HG02870 (cell line): Measurements from ENCODE around the gene TM9SF1.

Experiments
- ATAC-seq: cut with Tn5 transposase; IDR thresholded peaks from one replicate; pipeline ENCODE4 v1.9.1; 2021; ENCODE audit warnings: mild to moderate bottlenecking, moderate library complexity; ENCODE audit not compliant: unreplicated experiment

The TM9SF1 gene

DNA sequence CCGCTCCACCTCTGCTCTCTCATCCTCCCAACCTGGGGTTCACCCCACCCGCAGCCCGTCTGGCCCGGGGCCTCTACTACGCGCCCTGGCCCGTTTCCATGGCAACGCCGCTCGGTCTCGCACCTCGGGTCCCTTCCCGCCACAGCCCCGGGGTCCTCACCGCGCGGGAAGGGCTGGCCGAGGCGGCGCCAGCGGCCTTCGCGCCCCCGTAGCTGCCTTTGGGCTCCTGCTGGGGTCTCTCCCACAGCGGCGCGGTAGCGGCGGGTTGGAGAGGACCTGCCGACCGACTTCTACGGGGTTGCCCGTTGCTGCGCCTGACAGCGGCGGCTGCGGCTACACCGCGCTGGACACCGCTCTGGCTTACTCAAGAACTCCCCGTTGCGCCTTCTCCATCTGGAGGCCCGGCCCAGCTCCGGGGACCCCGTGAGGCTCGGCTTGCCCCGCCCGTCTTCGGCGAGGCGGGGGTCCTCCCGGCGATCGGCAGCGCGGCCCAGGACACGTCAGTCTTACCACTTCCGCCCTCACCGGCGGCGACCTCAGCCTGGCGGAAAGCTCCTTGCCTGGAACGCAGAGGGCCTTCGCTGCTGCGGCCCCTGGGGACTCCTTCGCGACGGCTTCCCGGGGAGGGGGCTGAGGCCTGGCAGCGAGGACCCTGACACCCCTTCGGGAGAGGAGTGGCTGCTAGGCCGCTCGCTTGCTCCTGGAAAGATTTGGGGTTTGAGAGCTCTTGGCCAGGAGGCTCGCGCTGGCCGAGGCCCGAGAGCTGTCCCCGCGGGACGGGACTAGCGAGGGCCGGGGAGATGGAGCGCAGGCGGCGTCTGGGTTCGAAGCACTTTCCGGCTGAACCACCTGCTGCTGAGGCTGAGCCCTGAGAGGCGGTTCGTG, at the start of gene TM9SF1:
TM9SF1 (minus strand) TSS at position 256 of the 885 bp plus-strand sequence. CDS start 422 bp downstream, outside the sequence.
- peak; percentile 79 for ATAC-seq

GRCh38 chr14:24243336-24243836, 48.1 kb upstream of the TM9SF1 start:
- ATAC-seq, result no peak

DNA sequence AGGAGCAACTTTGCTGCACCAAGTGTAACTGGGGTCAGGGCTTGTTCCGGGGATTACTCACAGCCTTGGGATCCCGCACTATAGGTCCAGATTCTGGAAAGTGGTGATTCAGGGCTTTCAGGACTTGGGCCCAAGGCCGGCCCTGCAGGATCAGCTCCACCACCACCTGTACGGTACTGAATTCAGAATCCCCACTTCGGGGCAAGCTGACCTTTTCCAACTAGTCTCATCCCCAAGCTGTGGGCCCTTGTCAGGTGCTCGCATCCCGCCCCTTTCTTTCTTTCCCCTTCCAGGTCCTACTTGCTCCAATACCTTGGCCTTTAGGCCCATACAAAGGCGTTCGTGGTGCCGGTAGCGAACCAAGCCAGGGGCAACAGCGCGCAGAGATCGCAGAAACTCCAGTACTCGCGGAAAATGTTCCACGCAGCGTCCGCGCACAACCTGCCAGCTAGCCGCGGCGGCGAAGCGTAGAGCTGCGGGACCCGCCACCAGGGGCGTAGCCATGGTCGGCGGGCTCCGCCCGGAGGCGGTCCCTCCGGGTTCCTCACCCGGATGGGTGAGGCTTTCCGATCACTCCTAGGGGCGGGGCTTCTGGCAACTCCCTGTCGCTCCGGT, 46.7 kb upstream of the TM9SF1 start:
- ATAC-seq, result peak; percentile 73

GRCh38 chr14:24240110-24240918, 45.1 kb upstream of the TM9SF1 start:
- ATAC-seq, result no peak

DNA sequence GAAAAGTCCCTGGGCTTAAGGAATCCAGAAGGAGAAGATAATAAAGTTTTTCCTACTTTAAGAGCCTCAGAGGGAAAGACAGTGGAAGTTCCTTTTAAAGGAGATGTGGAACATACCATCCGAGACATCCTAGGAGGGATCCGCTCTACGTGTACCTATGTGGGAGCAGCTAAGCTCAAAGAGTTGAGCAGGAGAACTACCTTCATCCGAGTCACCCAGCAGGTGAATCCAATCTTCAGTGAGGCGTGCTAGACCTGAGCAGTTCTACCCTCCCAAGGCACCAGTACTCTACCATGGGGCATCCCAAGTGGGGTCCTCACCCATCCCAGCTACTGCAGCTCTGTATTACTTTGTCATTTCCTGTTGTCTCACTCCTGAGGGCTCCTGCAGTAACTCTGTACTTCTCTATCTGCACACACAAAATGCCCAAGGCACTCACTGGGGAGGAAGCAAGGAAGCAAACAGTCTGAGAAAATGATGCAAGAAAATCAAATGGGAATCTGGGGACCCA, 43.3 kb upstream of the TM9SF1 start:
- ATAC-seq, result no peak

DNA sequence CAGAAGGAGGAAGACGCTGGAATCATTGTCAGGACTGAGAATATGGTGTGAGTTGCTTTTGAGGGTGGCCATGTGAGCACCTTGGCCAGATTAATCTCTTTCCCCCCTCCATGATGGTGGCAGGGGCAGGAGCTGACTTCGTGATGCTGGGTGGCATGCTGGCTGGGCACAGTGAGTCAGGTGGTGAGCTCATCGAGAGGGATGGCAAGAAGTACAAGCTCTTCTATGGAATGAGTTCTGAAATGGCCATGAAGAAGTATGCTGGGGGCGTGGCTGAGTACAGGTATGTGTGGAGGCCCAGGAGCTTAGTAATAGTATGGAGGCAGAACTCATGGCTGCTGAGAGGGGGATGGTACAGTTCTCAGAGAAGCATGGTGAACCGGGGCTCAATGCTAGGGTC, 42.9 kb upstream of the TM9SF1 start:
- no peak for ATAC-seq

- ATAC-seq, result no peak
Observed at GRCh38 chr14:24237463-24237955, 42.3 kb upstream of the TM9SF1 start.

- ATAC-seq, result no peak
Observed at GRCh38 chr14:24236689-24237462, 41.6 kb upstream of the TM9SF1 start.

DNA sequence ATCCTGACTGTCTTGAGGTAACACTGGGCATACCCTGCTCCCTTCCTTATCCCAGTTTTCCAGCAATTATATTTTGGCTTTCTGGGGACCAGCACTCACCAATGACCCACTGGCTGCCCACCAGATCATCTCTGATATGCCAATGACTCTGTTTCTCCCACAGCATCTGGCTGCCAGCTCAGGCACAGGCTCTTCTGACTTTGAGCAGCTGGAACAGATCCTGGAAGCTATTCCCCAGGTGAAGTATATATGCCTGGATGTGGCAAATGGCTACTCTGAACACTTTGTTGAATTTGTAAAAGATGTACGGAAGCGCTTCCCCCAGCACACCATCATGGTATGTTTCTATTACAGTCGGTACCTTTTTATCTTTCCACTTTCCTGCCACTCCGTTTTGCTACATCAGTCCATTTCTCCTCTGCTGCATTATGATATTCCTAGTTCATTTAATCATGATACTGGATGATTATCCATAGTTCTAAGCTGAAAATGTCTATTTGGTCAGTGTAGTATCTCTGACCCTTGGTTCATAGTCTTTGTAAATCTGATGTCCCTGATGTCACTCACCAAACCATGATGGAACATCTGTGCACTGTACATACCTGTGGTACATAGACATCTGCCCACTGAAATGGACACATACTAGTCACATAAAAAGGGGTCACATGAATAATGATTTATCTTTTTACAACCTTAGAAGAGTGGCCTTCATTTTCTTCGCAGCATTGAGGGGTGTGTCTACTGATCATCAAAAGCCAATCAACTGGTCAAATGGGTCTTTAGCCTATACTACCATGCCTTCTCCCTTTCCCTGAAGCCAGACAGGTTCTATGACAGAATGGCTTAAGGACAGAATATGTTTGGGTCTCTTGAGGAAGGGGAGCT, 40.8 kb upstream of the TM9SF1 start:
- no peak for ATAC-seq

DNA sequence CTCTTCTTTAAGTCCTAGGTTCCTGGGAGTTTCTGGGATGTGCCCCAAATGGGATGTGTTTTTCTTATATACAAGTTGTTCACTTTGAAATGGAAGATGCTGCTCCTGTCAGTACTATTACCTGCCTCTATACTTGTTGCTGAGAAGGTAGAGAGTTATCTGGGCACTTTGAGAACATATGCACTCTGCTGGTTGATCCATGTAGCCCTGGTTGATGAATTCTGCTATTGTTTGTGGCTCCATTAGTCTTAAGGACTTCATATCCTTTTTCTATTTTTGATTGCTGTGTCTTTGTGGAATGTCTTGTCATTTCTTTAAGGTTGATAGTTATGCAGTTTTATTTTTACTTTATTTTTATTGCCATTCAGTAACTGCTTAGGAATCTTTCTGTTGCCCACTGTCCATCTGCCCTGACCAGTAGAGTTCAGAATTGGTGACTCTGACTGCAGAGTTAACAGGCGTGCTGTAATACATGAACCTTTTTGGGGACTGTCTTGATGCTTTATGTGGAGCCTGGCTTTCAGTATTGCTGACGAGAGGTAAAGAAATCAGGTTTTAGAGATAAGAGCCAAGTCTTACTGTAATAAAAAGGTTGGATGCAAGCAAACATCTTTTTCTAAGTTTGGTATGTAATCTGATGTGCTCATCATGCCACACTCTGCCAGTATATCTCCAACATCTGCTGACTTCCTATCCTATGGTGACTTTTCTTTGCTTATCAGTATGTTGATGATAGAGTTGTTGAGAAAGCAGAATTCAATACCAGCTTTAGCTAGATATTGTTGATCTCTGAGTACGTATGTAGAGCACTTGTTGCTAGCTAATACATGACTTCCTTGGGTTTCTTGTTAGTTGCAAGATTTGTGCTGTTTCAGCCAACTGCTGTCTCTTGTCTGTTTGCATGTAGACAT, 39.1 kb upstream of the TM9SF1 start:
- no peak for ATAC-seq

DNA sequence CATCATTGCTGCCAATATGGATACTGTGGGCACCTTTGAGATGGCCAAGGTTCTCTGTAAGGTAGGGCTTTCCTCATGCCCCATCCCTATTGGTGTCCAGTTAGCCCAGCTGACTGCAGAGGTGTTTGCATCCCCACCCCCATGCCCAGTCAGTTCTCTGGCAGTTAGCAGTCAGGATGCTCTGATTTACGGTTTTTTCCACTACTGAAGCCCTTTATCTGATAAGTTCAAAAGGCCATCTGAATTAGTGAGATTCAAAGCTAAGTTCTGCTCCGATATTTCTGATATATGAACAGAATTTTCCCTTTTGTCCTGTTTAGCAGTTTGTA, 38.3 kb upstream of the TM9SF1 start:
- ATAC-seq, result no peak

DNA sequence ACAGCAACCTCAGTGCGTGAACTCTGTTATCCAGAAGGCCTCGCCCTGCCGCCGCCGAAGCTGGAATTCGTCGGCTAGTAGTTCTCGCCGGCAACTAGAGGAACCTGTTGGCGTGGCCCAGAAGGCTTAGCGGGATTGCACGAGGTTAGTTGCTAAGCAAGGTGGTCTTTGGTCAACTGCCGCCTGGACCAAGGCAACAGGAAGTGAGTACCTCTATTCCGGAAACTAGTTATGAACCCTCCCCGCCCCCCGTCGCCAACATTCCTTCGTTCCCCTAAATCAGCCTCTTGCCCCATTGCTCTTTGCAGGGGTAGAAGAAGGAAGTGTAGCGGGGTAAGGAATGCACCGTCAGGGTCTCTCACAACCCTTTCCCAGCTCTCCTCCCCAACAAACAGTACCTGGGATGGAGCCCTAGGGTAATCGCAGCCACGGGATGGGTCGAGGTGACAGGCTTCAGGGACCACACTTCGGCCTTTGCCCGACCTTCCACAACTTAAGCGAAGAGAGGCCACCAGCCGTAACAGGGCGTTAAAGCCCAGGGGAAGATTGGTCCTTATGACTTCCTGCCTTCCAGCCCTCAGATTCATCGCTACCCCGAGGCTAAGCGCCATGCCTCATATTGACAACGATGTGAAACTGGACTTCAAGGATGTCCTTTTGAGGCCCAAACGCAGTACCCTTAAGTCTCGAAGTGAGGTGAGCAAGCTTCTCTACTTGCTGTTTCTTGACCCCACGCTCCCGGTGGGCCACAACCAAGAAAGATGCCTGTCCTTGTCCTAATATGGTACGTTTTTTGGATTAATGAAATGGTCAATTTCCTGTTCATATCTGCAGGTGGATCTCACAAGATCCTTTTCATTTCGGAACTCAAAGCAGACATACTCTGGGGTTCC, 37.6 kb upstream of the TM9SF1 start, which contains the start of gene GMPR2:
GMPR2 (plus strand) TSS at position 285 of the 893 bp plus-strand sequence; CDS start at position 610, 325 bp downstream.
- ATAC-seq, result peak; percentile 48

- peak; percentile 71 for ATAC-seq
Observed at GRCh38 chr14:24232121-24232644, 36.9 kb upstream of the TM9SF1 start, which contains the start of gene NEDD8. NEDD8 (minus strand) TSS chr14:24232367; CDS start chr14:24232267, 100 bp downstream.

DNA sequence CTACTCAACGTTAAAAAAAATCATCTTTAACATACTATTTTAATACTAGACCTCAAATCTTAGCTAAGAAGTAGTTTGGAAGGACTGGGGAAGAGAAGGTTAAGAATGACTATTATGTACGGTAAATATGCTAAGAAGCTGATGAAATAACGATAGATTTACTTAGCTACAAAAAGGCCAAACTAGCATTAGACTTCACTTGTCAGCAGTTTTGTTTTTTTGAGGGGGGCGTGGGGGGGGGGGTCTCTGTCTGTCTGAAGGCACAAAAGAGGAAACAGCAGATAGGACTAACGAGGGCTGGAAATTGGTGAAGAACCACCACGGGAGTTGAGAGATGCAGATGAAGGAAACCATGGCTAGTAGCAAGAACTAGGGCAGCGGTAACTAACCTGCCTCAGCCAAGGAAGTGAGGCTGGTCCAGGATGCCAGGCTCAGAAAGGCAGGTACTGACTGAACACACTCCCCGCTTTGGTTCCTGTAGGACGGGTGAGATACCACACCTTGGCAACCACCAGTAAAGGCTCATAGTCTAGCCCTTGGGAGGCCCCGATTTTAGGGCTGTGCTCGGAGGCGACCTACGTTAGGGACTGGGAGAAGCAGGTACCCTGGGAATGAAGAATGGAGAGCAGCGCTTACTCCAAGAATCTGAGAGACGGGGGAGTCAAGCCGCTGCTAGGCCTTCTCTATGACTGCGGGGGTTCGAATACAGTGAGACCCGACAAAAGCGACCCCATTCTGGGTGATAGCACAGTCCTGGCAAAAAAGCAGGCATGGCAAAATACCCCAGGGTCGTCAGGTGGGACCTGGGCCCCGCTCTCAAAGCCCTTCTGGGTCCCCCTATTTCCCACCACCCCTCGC, 36.3 kb upstream of the TM9SF1 start:
- ATAC-seq, result peak; percentile 8

DNA sequence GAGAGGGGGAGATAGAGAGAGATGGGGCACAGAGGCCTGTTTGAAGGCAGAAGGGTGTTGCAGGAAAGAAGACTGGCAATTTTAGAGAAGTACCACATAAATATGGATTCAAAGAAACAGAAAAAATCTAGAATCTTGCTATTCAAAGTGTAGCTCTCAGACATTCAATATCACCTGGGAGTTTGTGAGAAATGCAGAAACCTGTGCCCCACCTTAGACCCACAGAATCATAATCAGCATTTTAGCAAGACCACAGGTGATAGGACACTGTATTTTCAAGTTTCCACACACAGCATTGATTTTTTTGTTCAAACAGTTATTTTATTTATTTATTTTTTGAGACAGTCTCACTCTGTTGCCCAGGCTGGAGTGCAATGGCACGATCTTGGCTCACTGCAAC, 33.7 kb upstream of the TM9SF1 start:
- no peak for ATAC-seq

DNA sequence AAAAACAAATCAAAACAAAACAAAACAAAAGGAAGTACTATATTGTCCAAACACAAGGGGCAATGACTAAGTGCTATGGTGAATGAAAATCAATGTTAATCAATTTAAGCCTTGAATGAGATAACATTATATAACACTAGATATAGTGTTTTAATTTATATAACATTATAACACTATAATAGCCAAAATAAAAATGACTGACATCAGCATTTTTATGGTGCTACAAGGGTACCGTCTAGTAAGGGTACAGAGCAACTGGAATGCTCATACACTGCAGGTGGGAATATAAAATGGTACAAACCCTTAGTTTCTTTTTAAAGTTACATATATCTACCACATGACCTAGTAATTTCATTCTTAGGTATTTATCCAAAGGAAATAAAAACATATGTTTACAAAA, 31.2 kb upstream of the TM9SF1 start:
- ATAC-seq, result no peak
